Activated naive CD4-positive, alpha-beta T cell treated with anti-CD3 and anti-CD28 coated beads, Interleukin-2, amount 50 U/mL, for 24 hours (primary cell): ENCODE data around the gene HSPA6.
A peak's percentile ranks its signal among the peaks of the same experiment; 100 is the strongest.
"Not testable (repeated sequence)": the region's sequence is repeated elsewhere in the genome, so short reads cannot be mapped to it uniquely, and the experiment has no call there.

ENCODE experiments used
- H3K27ac Mint-ChIP-seq: one replicate; pipeline ENCODE4 v1.8.0; 2021; ENCODE audit warnings: mild to moderate bottlenecking, mixed read lengths
- H3K27me3 Mint-ChIP-seq: one replicate; pipeline ENCODE4 v1.8.0; 2021; ENCODE audit warnings: mixed read lengths
- H3K36me3 Mint-ChIP-seq: one replicate; pipeline ENCODE4 v1.8.0; 2021; ENCODE audit warnings: mixed read lengths
- H3K4me1 Mint-ChIP-seq: one replicate; pipeline ENCODE4 v1.8.0; 2021; ENCODE audit warnings: mixed read lengths
- H3K4me3 Mint-ChIP-seq: one replicate; pipeline ENCODE4 v1.8.0; 2021; ENCODE audit warnings: mild to moderate bottlenecking, mixed read lengths
- H3K9me3 Mint-ChIP-seq: one replicate; pipeline ENCODE4 v1.8.0; 2021; ENCODE audit warnings: mixed read lengths

HSPA6 gene

GRCh38 chr1:161498646-161499045, 25.7 kb upstream of the HSPA6 start:
- no peaks in the 10 kb centered on the region for H3K36me3 Mint-ChIP-seq

GRCh38 chr1:161499099-161500039, 25.0 kb upstream of the HSPA6 start:
- Mint-ChIP-seq H3K27me3 (peaks cover 26% of the 10 kb centered on the region), H3K36me3 (no peaks in the 10 kb centered on the region), H3K9me3 (no peaks in the 10 kb centered on the region), H3K4me3 (no peak overlapping the region), H3K27ac (no peak overlapping the region), H3K4me1 (peaks cover 5% of the 10 kb centered on the region)

More at GRCh38 chr1:161498646-161499045, 25.7 kb upstream of the HSPA6 start:
- Mint-ChIP-seq H3K27me3 (peaks cover 27% of the 10 kb centered on the region), H3K4me3 (no peak overlapping the region), H3K4me1 (peaks cover 5% of the 10 kb centered on the region), H3K27ac (no peak overlapping the region), H3K9me3 (no peaks in the 10 kb centered on the region)

GRCh38 chr1:161501234-161501633, 23.1 kb upstream of the HSPA6 start:
- H3K4me3 Mint-ChIP-seq = no peak overlapping the region
- peaks cover 5% of the 10 kb centered on the region for H3K4me1 Mint-ChIP-seq
- no peaks in the 10 kb centered on the region for H3K9me3 Mint-ChIP-seq
- H3K27me3 Mint-ChIP-seq = peaks cover 25% of the 10 kb centered on the region
- H3K36me3 Mint-ChIP-seq = no peaks in the 10 kb centered on the region
- no peak overlapping the region for H3K27ac Mint-ChIP-seq

- Mint-ChIP-seq H3K4me3 (no peak overlapping the region), H3K36me3 (no peaks in the 10 kb centered on the region), H3K9me3 (no peaks in the 10 kb centered on the region), H3K27ac (no peak overlapping the region), H3K4me1 (peaks cover 5% of the 10 kb centered on the region), H3K27me3 (peaks cover 26% of the 10 kb centered on the region)
These were observed 22.2 kb upstream of the HSPA6 start for GRCh38 chr1:161502181-161502580.

GRCh38 chr1:161502641-161503393, 21.5 kb upstream of the HSPA6 start:
- H3K27ac Mint-ChIP-seq = no peak overlapping the region
- peaks cover 5% of the 10 kb centered on the region for H3K4me1 Mint-ChIP-seq
- H3K9me3 Mint-ChIP-seq = no peaks in the 10 kb centered on the region
- peaks cover 25% of the 10 kb centered on the region for H3K27me3 Mint-ChIP-seq
- H3K4me3 Mint-ChIP-seq = no peak overlapping the region
- H3K36me3 Mint-ChIP-seq = no peaks in the 10 kb centered on the region

GRCh38 chr1:161503394-161503748, 21.0 kb upstream of the HSPA6 start:
- Mint-ChIP-seq H3K27me3 (peaks cover 25% of the 10 kb centered on the region), H3K27ac (no peak overlapping the region), H3K36me3 (no peaks in the 10 kb centered on the region), H3K4me3 (no peak overlapping the region), H3K9me3 (no peaks in the 10 kb centered on the region), H3K4me1 (peaks cover 5% of the 10 kb centered on the region)

GRCh38 chr1:161505686-161506085, 18.7 kb upstream of the HSPA6 start:
- Mint-ChIP-seq H3K4me1 (no peaks in the 10 kb centered on the region), H3K4me3 (no peak overlapping the region), H3K36me3 (no peaks in the 10 kb centered on the region), H3K9me3 (no peaks in the 10 kb centered on the region), H3K27ac (no peak overlapping the region), H3K27me3 (peaks cover 23% of the 10 kb centered on the region)

GRCh38 chr1:161506336-161507223, 17.8 kb upstream of the HSPA6 start:
- no peaks in the 10 kb centered on the region for H3K9me3 Mint-ChIP-seq
- peaks cover 21% of the 10 kb centered on the region for H3K27me3 Mint-ChIP-seq
- H3K4me3 Mint-ChIP-seq = no peak overlapping the region
- H3K4me1 Mint-ChIP-seq = no peaks in the 10 kb centered on the region
- H3K27ac Mint-ChIP-seq = no peak overlapping the region
- no peaks in the 10 kb centered on the region for H3K36me3 Mint-ChIP-seq

GRCh38 chr1:161510477-161510876, 13.9 kb upstream of the HSPA6 start:
- no peak overlapping the region for H3K4me3 Mint-ChIP-seq
- H3K9me3 Mint-ChIP-seq = no peaks in the 10 kb centered on the region
- no peak overlapping the region for H3K27ac Mint-ChIP-seq
- H3K36me3 Mint-ChIP-seq = no peaks in the 10 kb centered on the region
- peaks cover 8% of the 10 kb centered on the region for H3K27me3 Mint-ChIP-seq
- H3K4me1 Mint-ChIP-seq = no peaks in the 10 kb centered on the region

GRCh38 chr1:161511018-161511755, 13.2 kb upstream of the HSPA6 start:
- Mint-ChIP-seq H3K4me1 (no peaks in the 10 kb centered on the region), H3K9me3 (no peaks in the 10 kb centered on the region), H3K4me3 (no peak overlapping the region), H3K27me3 (peaks cover 8% of the 10 kb centered on the region), H3K27ac (no peak overlapping the region), H3K36me3 (no peaks in the 10 kb centered on the region)

GRCh38 chr1:161511756-161512060, 12.6 kb upstream of the HSPA6 start:
- Mint-ChIP-seq H3K9me3 (no peaks in the 10 kb centered on the region), H3K4me1 (no peaks in the 10 kb centered on the region), H3K36me3 (no peaks in the 10 kb centered on the region), H3K27ac (no peak overlapping the region), H3K27me3 (peaks cover 8% of the 10 kb centered on the region), H3K4me3 (no peak overlapping the region)

GRCh38 chr1:161512636-161513447, 11.5 kb upstream of the HSPA6 start:
- not testable (repeated sequence) for H3K27me3 Mint-ChIP-seq, H3K36me3 Mint-ChIP-seq, H3K4me3 Mint-ChIP-seq, H3K9me3 Mint-ChIP-seq, H3K4me1 Mint-ChIP-seq
- H3K27ac Mint-ChIP-seq = peak overlapping the region; percentile 6

- not testable (repeated sequence) for H3K27ac Mint-ChIP-seq, H3K4me1 Mint-ChIP-seq, H3K36me3 Mint-ChIP-seq, H3K9me3 Mint-ChIP-seq, H3K27me3 Mint-ChIP-seq, H3K4me3 Mint-ChIP-seq
These were observed 10.9 kb upstream of the HSPA6 start for GRCh38 chr1:161513448-161513780.

GRCh38 chr1:161513953-161514352, 10.4 kb upstream of the HSPA6 start:
- H3K4me3 Mint-ChIP-seq, H3K9me3 Mint-ChIP-seq, H3K36me3 Mint-ChIP-seq, H3K4me1 Mint-ChIP-seq, H3K27ac Mint-ChIP-seq, H3K27me3 Mint-ChIP-seq: not testable (repeated sequence)
